ENCODE data around the gene KRT79. TPM values are rescaled to one million over a fixed set of nuclear protein-coding genes. Genes with fewer than 3 reads are reported as not detected.
A peak's percentile ranks its signal among the peaks of the same experiment; 100 is the strongest.

Gene KRT79
- total RNA-seq, 2 donors from 2014 or later: not detected

- no peak overlapping the region for H3K4me3 ChIP-seq (ENCODE audit: low read length)
- Mint-ChIP-seq H3K27me3 (ENCODE audit: insufficient read depth) (peaks cover 3% of the 10 kb centered on the region), H3K9me3 (no peaks in the 10 kb centered on the region), H3K4me3 (no peak overlapping the region), H3K4me1 (no peaks in the 10 kb centered on the region), H3K36me3 (ENCODE audit: low read depth) (no peaks in the 10 kb centered on the region), H3K27ac (no peak overlapping the region)
- H3K27me3 ChIP-seq (ENCODE audit: control insufficient read depth, insufficient read depth, low read length, poor library complexity, severe bottlenecking): no peaks in the 10 kb centered on the region
- H3K36me3 ChIP-seq (ENCODE audit: control insufficient read depth, insufficient read depth, low read length): no peaks in the 10 kb centered on the region
- no peak overlapping the region for H3K27ac ChIP-seq (ENCODE audit: low read depth, low read length)
- DNase-seq: peak; percentile 98
- H3K9ac ChIP-seq (ENCODE audit: extremely low read depth, low read length, poor library complexity, severe bottlenecking): no peak overlapping the region
- WGBS, 2 experiments (ENCODE audit: insufficient coverage in 1 of 2, insufficient read length in 1 of 2): 54 to 62% methylated on average over 10 of the region's 10 CpGs
- no peaks in the 10 kb centered on the region for H3K9me3 ChIP-seq (ENCODE audit: control insufficient read depth, low read length)
- H3K4me1 ChIP-seq (ENCODE audit: control insufficient read depth, insufficient read depth, low read length): no peaks in the 10 kb centered on the region
- TF ChIP-seq CTCF (conservative IDR thresholded peaks at IDR 0.05): peak; percentile 93
Observed at GRCh38 chr12:52865090-52865944, 31.2 kb upstream of the KRT79 start.

- Mint-ChIP-seq H3K4me1 (no peaks in the 10 kb centered on the region), H3K27me3 (ENCODE audit: insufficient read depth) (no peaks in the 10 kb centered on the region), H3K9me3 (no peaks in the 10 kb centered on the region), H3K27ac (no peak overlapping the region), H3K4me3 (no peak overlapping the region), H3K36me3 (ENCODE audit: low read depth) (no peaks in the 10 kb centered on the region)
- WGBS, 2 experiments (ENCODE audit: insufficient coverage in 1 of 2, insufficient read length in 1 of 2): 76 to 98% methylated on average over 1 to 2 of the region's 2 CpGs
- DNase-seq: peak; percentile 52
- Histone ChIP-seq H3K4me3 (ENCODE audit: low read length) (no peak overlapping the region), H3K36me3 (ENCODE audit: control insufficient read depth, insufficient read depth, low read length) (no peaks in the 10 kb centered on the region), H3K9ac (ENCODE audit: extremely low read depth, low read length, poor library complexity, severe bottlenecking) (no peak overlapping the region), H3K27ac (ENCODE audit: low read depth, low read length) (no peak overlapping the region), H3K4me1 (ENCODE audit: control insufficient read depth, insufficient read depth, low read length) (no peaks in the 10 kb centered on the region), H3K9me3 (ENCODE audit: control insufficient read depth, low read length) (no peaks in the 10 kb centered on the region), H3K27me3 (ENCODE audit: control insufficient read depth, insufficient read depth, low read length, poor library complexity, severe bottlenecking) (no peaks in the 10 kb centered on the region)
- TF ChIP-seq CTCF (conservative IDR thresholded peaks at IDR 0.05): no peak
Observed at GRCh38 chr12:52862023-52862422, 27.9 kb upstream of the KRT79 start.

GRCh38 chr12:52861511-52861910, 27.4 kb upstream of the KRT79 start:
- no peak overlapping the region for H3K4me3 ChIP-seq (ENCODE audit: low read length)
- no peak overlapping the region for H3K9ac ChIP-seq (ENCODE audit: extremely low read depth, low read length, poor library complexity, severe bottlenecking)
- no peaks in the 10 kb centered on the region for H3K9me3 Mint-ChIP-seq
- no peaks in the 10 kb centered on the region for H3K9me3 ChIP-seq (ENCODE audit: control insufficient read depth, low read length)
- H3K27ac ChIP-seq (ENCODE audit: low read depth, low read length): no peak overlapping the region
- no peaks in the 10 kb centered on the region for H3K27me3 Mint-ChIP-seq (ENCODE audit: insufficient read depth)
- H3K4me3 Mint-ChIP-seq: no peak overlapping the region
- WGBS, 2 experiments (ENCODE audit: insufficient coverage in 1 of 2, insufficient read length in 1 of 2): 95 to 96% methylated on average over 3 to 7 of the region's 7 CpGs
- DNase-seq: no peak
- no peak overlapping the region for H3K27ac Mint-ChIP-seq
- H3K36me3 Mint-ChIP-seq (ENCODE audit: low read depth): no peaks in the 10 kb centered on the region
- H3K27me3 ChIP-seq (ENCODE audit: control insufficient read depth, insufficient read depth, low read length, poor library complexity, severe bottlenecking): no peaks in the 10 kb centered on the region
- no peaks in the 10 kb centered on the region for H3K4me1 Mint-ChIP-seq
- H3K4me1 ChIP-seq (ENCODE audit: control insufficient read depth, insufficient read depth, low read length): no peaks in the 10 kb centered on the region
- no peaks in the 10 kb centered on the region for H3K36me3 ChIP-seq (ENCODE audit: control insufficient read depth, insufficient read depth, low read length)
- TF ChIP-seq CTCF (conservative IDR thresholded peaks at IDR 0.05): no peak

Measured in endodermal cell (in vitro differentiated cells).